ENCODE data around the gene LARP1B.

DNA sequence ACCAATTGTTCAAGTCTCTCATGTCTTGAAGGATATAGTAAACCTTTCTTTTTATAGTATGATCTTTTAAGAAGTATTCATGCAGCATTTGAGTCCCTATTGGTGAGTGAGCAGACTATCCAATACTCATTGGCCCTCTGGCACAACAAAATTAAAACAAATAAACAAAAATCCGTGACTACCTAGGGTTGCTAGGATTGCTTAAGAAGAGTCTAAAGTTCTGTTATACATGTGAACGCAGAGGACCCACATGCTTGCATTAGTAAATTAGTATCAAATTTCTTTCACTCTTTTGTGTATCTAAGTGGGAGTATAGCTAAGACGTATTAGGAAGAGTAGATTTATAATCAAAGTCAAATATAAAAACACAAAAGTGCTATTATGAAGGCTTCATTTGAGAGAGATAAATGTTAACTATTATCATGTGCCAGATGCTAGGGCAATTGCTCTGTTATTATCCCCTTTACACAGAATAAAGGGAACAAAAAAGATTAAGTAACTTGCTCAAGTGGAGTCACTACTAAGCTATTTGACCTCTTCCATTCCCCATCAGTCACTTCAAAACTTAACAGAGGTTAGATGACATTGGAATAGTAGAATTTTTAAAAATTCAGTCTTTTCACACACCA is 29.2 kb upstream of the LARP1B start:
- TF ChIP-seq, protein P1, sequence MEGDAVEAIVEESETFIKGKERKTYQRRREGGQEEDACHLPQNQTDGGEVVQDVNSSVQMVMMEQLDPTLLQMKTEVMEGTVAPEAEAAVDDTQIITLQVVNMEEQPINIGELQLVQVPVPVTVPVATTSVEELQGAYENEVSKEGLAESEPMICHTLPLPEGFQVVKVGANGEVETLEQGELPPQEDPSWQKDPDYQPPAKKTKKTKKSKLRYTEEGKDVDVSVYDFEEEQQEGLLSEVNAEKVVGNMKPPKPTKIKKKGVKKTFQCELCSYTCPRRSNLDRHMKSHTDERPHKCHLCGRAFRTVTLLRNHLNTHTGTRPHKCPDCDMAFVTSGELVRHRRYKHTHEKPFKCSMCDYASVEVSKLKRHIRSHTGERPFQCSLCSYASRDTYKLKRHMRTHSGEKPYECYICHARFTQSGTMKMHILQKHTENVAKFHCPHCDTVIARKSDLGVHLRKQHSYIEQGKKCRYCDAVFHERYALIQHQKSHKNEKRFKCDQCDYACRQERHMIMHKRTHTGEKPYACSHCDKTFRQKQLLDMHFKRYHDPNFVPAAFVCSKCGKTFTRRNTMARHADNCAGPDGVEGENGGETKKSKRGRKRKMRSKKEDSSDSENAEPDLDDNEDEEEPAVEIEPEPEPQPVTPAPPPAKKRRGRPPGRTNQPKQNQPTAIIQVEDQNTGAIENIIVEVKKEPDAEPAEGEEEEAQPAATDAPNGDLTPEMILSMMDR (IDR thresholded peaks at IDR 0.05), result no peak
- no peak for TF ChIP-seq EZH2 (IDR thresholded peaks at IDR 0.05; ENCODE audit: borderline replicate concordance, insufficient read depth, low read depth, low read length, poor library complexity, severe bottlenecking)

Measured in B cell (primary cell).